Measurements from ENCODE around the gene ADGRB3. TPM values are rescaled to one million over a fixed set of nuclear protein-coding genes. Genes with fewer than 3 reads are reported as not detected.

The ADGRB3 gene
- total and polyA plus RNA-seq, 4 donors = 0.47 to 24.6 (median 1.9) TPM

GRCh38 chr6:69100772-69101171, 465.7 kb downstream of the ADGRB3 start:
- no peak for TF ChIP-seq CTCF (IDR thresholded peaks at IDR 0.05; ENCODE audit: control extremely low read depth, extremely low read depth)
- H3K4me1 ChIP-seq (ENCODE audit: control insufficient read depth in 5 of 5, insufficient read depth in 5 of 5, low read length in 5 of 5) = no peaks in the 10 kb centered on the region
- 93 to 96% methylated on average over 3 of the region's 3 CpGs for WGBS, 2 donors
- no peak overlapping the region for H3K27ac ChIP-seq (ENCODE audit: low read depth in 1 of 2, low read length in 1 of 2)
- ATAC-seq (ENCODE audit: insufficient read depth, low FRiP score) (no peak), DNase-seq (no peak)
- H3K9ac ChIP-seq (ENCODE audit: insufficient read depth in 1 of 2, low read length in 2 of 2) = no peak overlapping the region
- H3K9me3 ChIP-seq (ENCODE audit: control insufficient read depth in 4 of 4, insufficient read depth in 3 of 4, low read length in 3 of 4) = no peaks in the 10 kb centered on the region
- no peaks in the 10 kb centered on the region for H3K27me3 ChIP-seq (ENCODE audit: control insufficient read depth in 3 of 3, insufficient read depth in 3 of 3, low read length in 2 of 3)
- H3K36me3 ChIP-seq (ENCODE audit: control insufficient read depth in 4 of 4, insufficient read depth in 4 of 4, low read length in 4 of 4) = no peaks in the 10 kb centered on the region
- H3K4me3 ChIP-seq = no peak overlapping the region

DNA sequence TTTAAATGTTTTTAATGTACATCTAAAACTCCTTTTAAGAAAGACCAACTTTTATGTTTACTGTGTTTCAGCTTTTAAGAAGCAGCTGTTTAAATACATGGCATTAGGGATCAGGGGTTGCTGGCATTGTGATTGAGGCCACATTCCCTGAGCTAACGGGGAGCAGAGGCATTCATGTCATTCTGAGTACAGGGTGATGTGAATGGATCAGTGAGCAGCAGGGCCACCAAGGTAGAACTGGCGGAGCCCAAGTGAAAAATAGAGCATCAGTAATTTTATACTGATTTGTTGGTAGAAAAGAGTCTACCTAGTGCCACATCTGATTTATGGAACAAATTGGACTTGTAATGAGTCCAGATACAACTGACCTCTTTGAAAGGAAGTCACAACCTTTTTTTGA, 467.3 kb downstream of the ADGRB3 start:
- Histone ChIP-seq H3K4me1 (ENCODE audit: control insufficient read depth in 5 of 5, insufficient read depth in 5 of 5, low read length in 5 of 5) (no peaks in the 10 kb centered on the region), H3K27me3 (ENCODE audit: control insufficient read depth in 3 of 3, insufficient read depth in 3 of 3, low read length in 2 of 3) (no peaks in the 10 kb centered on the region), H3K9ac (ENCODE audit: insufficient read depth in 1 of 2, low read length in 2 of 2) (no peak overlapping the region), H3K9me3 (ENCODE audit: control insufficient read depth in 4 of 4, insufficient read depth in 3 of 4, low read length in 3 of 4) (no peaks in the 10 kb centered on the region), H3K27ac (ENCODE audit: low read depth in 1 of 2, low read length in 1 of 2) (no peak overlapping the region), H3K4me3 (no peak overlapping the region), H3K36me3 (ENCODE audit: control insufficient read depth in 4 of 4, insufficient read depth in 4 of 4, low read length in 4 of 4) (no peaks in the 10 kb centered on the region)
- WGBS, 2 donors = 76 to 77% methylated on average over 2 of the region's 2 CpGs
- no peak for TF ChIP-seq CTCF (IDR thresholded peaks at IDR 0.05; ENCODE audit: control extremely low read depth, extremely low read depth)
- ATAC-seq (ENCODE audit: insufficient read depth, low FRiP score) (no peak), DNase-seq (no peak)

GRCh38 chr6:69105288-69105687, 470.2 kb downstream of the ADGRB3 start:
- Histone ChIP-seq H3K9ac (ENCODE audit: insufficient read depth in 1 of 2, low read length in 2 of 2) (no peak overlapping the region), H3K36me3 (ENCODE audit: control insufficient read depth in 4 of 4, insufficient read depth in 4 of 4, low read length in 4 of 4) (no peaks in the 10 kb centered on the region), H3K27me3 (ENCODE audit: control insufficient read depth in 3 of 3, insufficient read depth in 3 of 3, low read length in 2 of 3) (no peaks in the 10 kb centered on the region), H3K4me1 (ENCODE audit: control insufficient read depth in 5 of 5, insufficient read depth in 5 of 5, low read length in 5 of 5) (no peaks in the 10 kb centered on the region), H3K27ac (ENCODE audit: low read depth in 1 of 2, low read length in 1 of 2) (no peak overlapping the region), H3K4me3 (no peak overlapping the region), H3K9me3 (ENCODE audit: control insufficient read depth in 4 of 4, insufficient read depth in 3 of 4, low read length in 3 of 4) (no peaks in the 10 kb centered on the region)
- ATAC-seq (ENCODE audit: insufficient read depth, low FRiP score) = no peak
- 63 to 65% methylated on average over 3 of the region's 3 CpGs for WGBS, 2 donors
- DNase-seq = no peak
- TF ChIP-seq CTCF (IDR thresholded peaks at IDR 0.05; ENCODE audit: control extremely low read depth, extremely low read depth) = no peak

DNA sequence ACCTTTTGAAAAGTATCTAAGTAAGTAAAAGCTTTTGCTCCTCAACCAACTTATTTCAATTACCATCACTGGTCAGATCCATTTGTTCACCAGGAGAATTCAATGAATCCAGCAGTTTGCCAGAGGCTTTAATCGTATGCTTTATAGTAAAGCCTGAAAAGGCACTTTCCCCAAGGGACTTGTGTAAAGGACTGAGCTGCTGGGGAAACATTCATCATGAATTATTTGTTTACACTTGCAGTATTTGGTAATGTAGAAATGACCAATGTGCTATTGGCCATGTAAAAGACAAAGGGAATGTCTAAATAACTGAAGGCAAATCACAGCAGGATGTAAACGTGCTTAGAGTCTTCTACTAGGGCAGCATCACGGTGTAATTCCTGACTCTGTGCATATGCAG, 471.4 kb downstream of the ADGRB3 start:
- no peaks in the 10 kb centered on the region for H3K36me3 ChIP-seq (ENCODE audit: control insufficient read depth in 4 of 4, insufficient read depth in 4 of 4, low read length in 4 of 4)
- H3K27me3 ChIP-seq (ENCODE audit: control insufficient read depth in 3 of 3, insufficient read depth in 3 of 3, low read length in 2 of 3) = no peaks in the 10 kb centered on the region
- DNase-seq (no peak), ATAC-seq (ENCODE audit: insufficient read depth, low FRiP score) (no peak)
- WGBS, 2 donors = 68 to 70% methylated on average over 3 of the region's 3 CpGs
- H3K9ac ChIP-seq (ENCODE audit: insufficient read depth in 1 of 2, low read length in 2 of 2) = no peak overlapping the region
- no peak overlapping the region for H3K4me3 ChIP-seq
- no peaks in the 10 kb centered on the region for H3K4me1 ChIP-seq (ENCODE audit: control insufficient read depth in 5 of 5, insufficient read depth in 5 of 5, low read length in 5 of 5)
- no peaks in the 10 kb centered on the region for H3K9me3 ChIP-seq (ENCODE audit: control insufficient read depth in 4 of 4, insufficient read depth in 3 of 4, low read length in 3 of 4)
- no peak for TF ChIP-seq CTCF (IDR thresholded peaks at IDR 0.05; ENCODE audit: control extremely low read depth, extremely low read depth)
- H3K27ac ChIP-seq (ENCODE audit: low read depth in 1 of 2, low read length in 1 of 2) = no peak overlapping the region
